NB4 (cell line): ENCODE results near the gene ANKS1B.

Experiments
- MYC ChIP-seq: IDR thresholded peaks from 2 replicates; pipeline ENCODE4 v1.6.1; 2011; ENCODE audit warnings: low read depth, low read length
- POLR2A ChIP-seq: IDR thresholded peaks from 2 replicates; pipeline ENCODE4 v1.6.1; 2011; ENCODE audit warnings: mild to moderate bottlenecking; ENCODE audit not compliant: insufficient read length; ENCODE audit errors: extremely low read depth
- TF ChIP-seq, protein P1 (sequence below): IDR thresholded peaks from one replicate; pipeline ENCODE4 v1.5.1; 2012; ENCODE audit warnings: low read depth, low read length
- TF ChIP-seq, protein P2 (sequence below): IDR thresholded peaks from 2 replicates; pipeline ENCODE4 v1.6.1; 2011; ENCODE audit warnings: low read depth, low read length

DNA sequence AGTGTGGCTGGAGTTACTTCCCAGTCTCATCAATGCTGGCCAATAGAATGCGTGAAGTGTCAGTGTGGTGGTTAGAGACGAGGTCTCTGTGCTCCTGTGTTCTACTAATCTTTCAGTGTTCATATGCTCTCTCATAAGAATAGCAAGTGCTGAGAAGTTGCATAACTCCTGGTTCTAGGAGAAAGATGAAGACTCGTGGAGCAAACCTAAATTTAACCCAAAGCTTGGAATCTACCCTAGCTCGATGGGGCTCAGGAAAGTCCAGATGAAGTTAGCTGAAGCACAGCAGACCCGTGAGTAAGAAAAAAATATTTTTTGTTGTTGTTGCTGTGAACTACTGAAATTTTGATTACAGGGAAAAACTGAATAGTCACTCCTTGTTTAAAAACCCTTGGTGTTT is 927.1 kb downstream of the ANKS1B start:
- TF ChIP-seq POLR2A (no peak), MYC (no peak)
- TF ChIP-seq, protein P1, sequence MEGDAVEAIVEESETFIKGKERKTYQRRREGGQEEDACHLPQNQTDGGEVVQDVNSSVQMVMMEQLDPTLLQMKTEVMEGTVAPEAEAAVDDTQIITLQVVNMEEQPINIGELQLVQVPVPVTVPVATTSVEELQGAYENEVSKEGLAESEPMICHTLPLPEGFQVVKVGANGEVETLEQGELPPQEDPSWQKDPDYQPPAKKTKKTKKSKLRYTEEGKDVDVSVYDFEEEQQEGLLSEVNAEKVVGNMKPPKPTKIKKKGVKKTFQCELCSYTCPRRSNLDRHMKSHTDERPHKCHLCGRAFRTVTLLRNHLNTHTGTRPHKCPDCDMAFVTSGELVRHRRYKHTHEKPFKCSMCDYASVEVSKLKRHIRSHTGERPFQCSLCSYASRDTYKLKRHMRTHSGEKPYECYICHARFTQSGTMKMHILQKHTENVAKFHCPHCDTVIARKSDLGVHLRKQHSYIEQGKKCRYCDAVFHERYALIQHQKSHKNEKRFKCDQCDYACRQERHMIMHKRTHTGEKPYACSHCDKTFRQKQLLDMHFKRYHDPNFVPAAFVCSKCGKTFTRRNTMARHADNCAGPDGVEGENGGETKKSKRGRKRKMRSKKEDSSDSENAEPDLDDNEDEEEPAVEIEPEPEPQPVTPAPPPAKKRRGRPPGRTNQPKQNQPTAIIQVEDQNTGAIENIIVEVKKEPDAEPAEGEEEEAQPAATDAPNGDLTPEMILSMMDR = no peak
- TF ChIP-seq, protein P2, sequence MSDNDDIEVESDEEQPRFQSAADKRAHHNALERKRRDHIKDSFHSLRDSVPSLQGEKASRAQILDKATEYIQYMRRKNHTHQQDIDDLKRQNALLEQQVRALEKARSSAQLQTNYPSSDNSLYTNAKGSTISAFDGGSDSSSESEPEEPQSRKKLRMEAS = no peak
